Neural cell (in vitro differentiated cells): ENCODE data around the gene LY9.

Source experiments
- CTCF ChIP-seq: fragments of 450-650 bp; IDR thresholded peaks from 2 replicates; pipeline ENCODE4 v1.5.1; 2014; ENCODE audit warnings: antibody characterized with exemption, mild to moderate bottlenecking, moderate library complexity; ENCODE audit not compliant: poor library complexity, severe bottlenecking
- EP300 ChIP-seq: fragments of 450-650 bp; conservative IDR thresholded peaks from 2 replicates; pipeline ENCODE4 v1.6.1; 2014; ENCODE audit warnings: antibody characterized with exemption, mild to moderate bottlenecking, moderate library complexity; ENCODE audit not compliant: poor library complexity, severe bottlenecking
- EZH2 ChIP-seq: fragments of 200-600, 300-800 bp; shearing (Covaris generic), sonication (generic); IDR thresholded peaks from 2 replicates; pipeline ENCODE4 v1.6.1; 2014; ENCODE audit warnings: antibody characterized with exemption, low read length, borderline replicate concordance, mild to moderate bottlenecking; ENCODE audit not compliant: insufficient read depth, poor library complexity, severe bottlenecking
- TAF1 ChIP-seq: IDR thresholded peaks from 2 replicates; pipeline ENCODE4 v1.6.1; 2012; ENCODE audit warnings: low read depth

GRCh38 chr1:160761046-160761445 is 34.9 kb upstream of the LY9 start:
- TF ChIP-seq CTCF (no peak), EP300 (no peak), TAF1 (no peak), EZH2 (no peak)
